Measurements from ENCODE around the gene STOML1. TPM values are rescaled to one million over a fixed set of nuclear protein-coding genes. Genes with fewer than 3 reads are reported as not detected.

The STOML1 gene
- total RNA-seq, 1 experiment from 2014 or later = 5.4 TPM

GRCh38 chr15:73936588-73937290 is 55.4 kb downstream of the STOML1 start:
- ATAC-seq (no peak), DNase-seq (ENCODE audit: low spot score) (no peak)
- no peak overlapping the region for H3K4me3 Mint-ChIP-seq
- H3K4me1 Mint-ChIP-seq = peaks cover 14% of the 10 kb centered on the region
- H3K36me3 Mint-ChIP-seq = no peaks in the 10 kb centered on the region
- TF ChIP-seq RORB (CRISPR knock-in tag; IDR thresholded peaks at IDR 0.05) (no peak), PRRX2 (CRISPR knock-in tag; IDR thresholded peaks at IDR 0.05) (no peak), NR3C1 (CRISPR knock-in tag; conservative IDR thresholded peaks at IDR 0.05; ENCODE audit: low read depth) (no peak), ZNF423 (CRISPR knock-in tag; IDR thresholded peaks at IDR 0.05) (no peak), ZNF263 (CRISPR knock-in tag; IDR thresholded peaks at IDR 0.05; ENCODE audit: low read depth) (no peak), ATF1 (CRISPR knock-in tag; IDR thresholded peaks at IDR 0.05) (no peak), NFATC4 (CRISPR knock-in tag; IDR thresholded peaks at IDR 0.05) (no peak)
- no peak overlapping the region for H3K27ac Mint-ChIP-seq
- no peaks in the 10 kb centered on the region for H3K9me3 Mint-ChIP-seq
- CTCF ChIA-PET = interaction anchor here (0.8 to 3.4 kb wide), 17 partner anchors 10 to 112 kb away, joined by 3 to 38 read pairs (median 8); partner anchors contain the start of genes LOXL1 and TBC1D21
- POLR2A ChIA-PET = no interaction called here
- H3K27me3 Mint-ChIP-seq (ENCODE audit: low read depth) = no peaks in the 10 kb centered on the region

GRCh38 chr15:73936181-73936580 is 55.9 kb downstream of the STOML1 start:
- H3K36me3 Mint-ChIP-seq = no peaks in the 10 kb centered on the region

GRCh38 chr15:73935547-73935946 is 56.5 kb downstream of the STOML1 start:
- Mint-ChIP-seq H3K27ac (no peak overlapping the region), H3K9me3 (no peaks in the 10 kb centered on the region), H3K4me3 (no peak overlapping the region), H3K27me3 (ENCODE audit: low read depth) (no peaks in the 10 kb centered on the region), H3K36me3 (no peaks in the 10 kb centered on the region), H3K4me1 (peaks cover 14% of the 10 kb centered on the region)
- CTCF ChIA-PET = interaction anchor here (0.8 to 3.4 kb wide), 18 partner anchors 9 to 387 kb away, joined by 3 to 38 read pairs (median 8); partner anchors contain the start of genes LOXL1, PML and TBC1D21
- POLR2A ChIA-PET = interaction anchor here (1.0 kb wide), 1 partner anchor 12 kb away, joined by 3 read pairs; no protein-coding TSS in a partner anchor
- ATAC-seq = peak; percentile 36; the same call in 1 of the 2 replicates
- no peak for DNase-seq (ENCODE audit: low spot score)
- TF ChIP-seq FOXP4 (CRISPR knock-in tag; IDR thresholded peaks at IDR 0.05) = no peak
- TF ChIP-seq KAT7 (CRISPR knock-in tag; IDR thresholded peaks at IDR 0.05; ENCODE audit: borderline replicate concordance) = no peak
- no peak for TF ChIP-seq MXD4 (CRISPR knock-in tag; IDR thresholded peaks at IDR 0.05; ENCODE audit: borderline replicate concordance)
- no peak for TF ChIP-seq ERG (CRISPR knock-in tag; IDR thresholded peaks at IDR 0.05)
- no peak for TF ChIP-seq ZNF121 (CRISPR knock-in tag; IDR thresholded peaks at IDR 0.05)
- no peak for TF ChIP-seq NFYB (CRISPR knock-in tag; conservative IDR thresholded peaks at IDR 0.05; ENCODE audit: low read depth)
- TF ChIP-seq FOXK1 (CRISPR knock-in tag; IDR thresholded peaks at IDR 0.05) = no peak
- no peak for TF ChIP-seq CTCF (IDR thresholded peaks at IDR 0.05)
- TF ChIP-seq E2F5 (CRISPR knock-in tag; IDR thresholded peaks at IDR 0.05) = no peak

More at GRCh38 chr15:73936181-73936580, 55.9 kb downstream of the STOML1 start:
- ATAC-seq (peak; percentile 33; the same call in 1 of the 2 replicates), DNase-seq (ENCODE audit: low spot score) (no peak)
- no peak overlapping the region for H3K27ac Mint-ChIP-seq
- ChIA-PET POLR2A (no interaction called here), CTCF (interaction anchor here (0.8 to 3.4 kb wide), 17 partner anchors 9 to 386 kb away, joined by 3 to 38 read pairs (median 8); partner anchors contain the start of genes LOXL1 and TBC1D21)
- no peak overlapping the region for H3K4me3 Mint-ChIP-seq
- H3K27me3 Mint-ChIP-seq (ENCODE audit: low read depth) = no peaks in the 10 kb centered on the region
- TF ChIP-seq RORB (CRISPR knock-in tag; IDR thresholded peaks at IDR 0.05) (no peak), GABPB1 (CRISPR knock-in tag; IDR thresholded peaks at IDR 0.05) (no peak), ZNF416 (CRISPR knock-in tag; IDR thresholded peaks at IDR 0.05) (no peak), SMAD3 (CRISPR knock-in tag; IDR thresholded peaks at IDR 0.05; ENCODE audit: borderline replicate concordance) (no peak), MAX (CRISPR knock-in tag; IDR thresholded peaks at IDR 0.05) (no peak), ATF1 (CRISPR knock-in tag; IDR thresholded peaks at IDR 0.05) (no peak), JAZF1 (CRISPR knock-in tag; IDR thresholded peaks at IDR 0.05) (no peak), HMGXB4 (CRISPR knock-in tag; IDR thresholded peaks at IDR 0.05) (no peak), CREM (CRISPR knock-in tag; IDR thresholded peaks at IDR 0.05) (no peak)
- peaks cover 14% of the 10 kb centered on the region for H3K4me1 Mint-ChIP-seq
- H3K9me3 Mint-ChIP-seq = no peaks in the 10 kb centered on the region

All from WTC11 (cell line).